Esophagus squamous epithelium (tissue), 5 donors: ENCODE results near the gene THSD7B. TPM values are rescaled to one million over a fixed set of nuclear protein-coding genes. Genes with fewer than 3 reads are reported as not detected.

Source experiments
- DNase-seq: peaks from one replicate; lab custom pipeline; 2025; lab: John Stamatoyannopoulos, UW
- H3K27ac ChIP-seq, 4 donors: fragments of 200-600 bp; sonication (generic); one replicate each; pipeline ENCODE4 v1.5.1; 2016 to 2019; ENCODE audit warnings: mild to moderate bottlenecking in 1 of 4
- H3K27me3 ChIP-seq, 4 donors: fragments of 200-600 bp; sonication (generic); 1 replicate in 3 of 4; 2 replicates in 1 of 4; pipeline versions ENCODE4 v1.5.1 to v1.6.0; 2017 to 2021; ENCODE audit warnings: antibody characterized with exemption in 1 of 4
- H3K36me3 ChIP-seq, 3 donors: fragments of 200-600 bp; sonication (generic); one replicate each; pipeline ENCODE4 v1.5.1; 2016 to 2019
- H3K4me1 ChIP-seq, 3 donors: fragments of 200-600 bp; sonication (generic); one replicate each; pipeline ENCODE4 v1.5.1; 2017 to 2019
- H3K4me3 ChIP-seq, 4 donors: fragments of 200-600 bp; sonication (generic); 1 replicate in 3 of 4; 2 replicates in 1 of 4; pipeline ENCODE4 v1.5.1; 2016 to 2019; ENCODE audit warnings: mild to moderate bottlenecking in 2 of 4, moderate library complexity in 1 of 4
- H3K9me3 ChIP-seq, 3 donors: fragments of 200-600 bp; sonication (generic); one replicate each; pipeline ENCODE4 v1.5.1; 2016 to 2019
- POLR2A ChIP-seq, 4 donors: fragments of 450-650 bp; IDR thresholded peaks; one replicate each; pipeline ENCODE4 v1.6.1; 2017; ENCODE audit warnings: antibody characterized with exemption in 4 of 4, mild to moderate bottlenecking in 4 of 4, moderate library complexity in 3 of 4
- WGBS, 2 donors: methylation state at CpG; one replicate each; pipeline ENCODE4 v1.1.5; 2018; 5-methylcytosine and 5-hydroxymethylcytosine counted together
- intact Hi-C: fragments of 100-400 bp; cut with DNase I; formaldehyde crosslinking; loops from one replicate; pipeline ENCODE4 v1.15.0; 2022
- total RNA-seq, 4 donors: library from RNA; depleted of rRNA; stranded (reverse); fragments of >200 nt; gene quantifications; one replicate each; pipeline ENCODE4 v1.1.0, GENCODE V29; 2016
- TF ChIP-seq, protein P1 (sequence below), 6 experiments: fragments of 450-650 bp in 4 of 6; fragments of 200-600 bp in 2 of 6; sonication (generic) in 2 of 6; IDR thresholded peaks; one replicate each; pipeline ENCODE4 v1.5.1; 2016 to 2019; ENCODE audit warnings: antibody characterized with exemption in 6 of 6, mild to moderate bottlenecking in 4 of 6, moderate library complexity in 4 of 6
- donor health status: DM: yes; HTN: yes; CAD: no.

THSD7B gene
- total RNA-seq, 4 donors from 2014 or later = 0.31 to 0.97 (median 0.72) TPM

DNA sequence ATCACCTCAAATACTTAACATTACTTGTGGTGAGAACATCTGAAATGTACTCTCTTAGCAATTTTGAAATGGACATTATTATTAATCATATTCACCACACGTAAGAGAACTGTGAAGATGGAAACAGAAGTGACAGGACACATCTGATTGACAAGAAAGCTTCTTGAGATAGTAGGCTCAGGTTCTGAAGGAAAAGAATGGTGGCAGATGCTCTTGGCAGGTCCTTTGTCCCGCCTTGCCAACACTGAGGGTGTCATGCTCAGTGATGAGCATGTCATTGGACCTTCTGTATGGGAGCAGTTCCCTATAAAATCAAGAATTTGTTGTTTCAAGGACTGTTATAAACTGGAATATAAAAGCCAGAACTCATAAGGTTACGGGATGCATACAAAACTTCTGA lies 428.1 kb downstream of the THSD7B start:
- Histone ChIP-seq H3K4me3 (no peak overlapping the region), H3K27me3 (no peaks in the 10 kb centered on the region), H3K4me1 (no peaks in the 10 kb centered on the region), H3K27ac (no peak overlapping the region), H3K9me3 (no peaks in the 10 kb centered on the region), H3K36me3 (no peaks in the 10 kb centered on the region)
- no peak for DNase-seq
- 81 to 88% methylated on average over 3 of the region's 3 CpGs for WGBS, 2 donors
- TF ChIP-seq POLR2A (IDR thresholded peaks at IDR 0.05) = no peak
- TF ChIP-seq, protein P1, sequence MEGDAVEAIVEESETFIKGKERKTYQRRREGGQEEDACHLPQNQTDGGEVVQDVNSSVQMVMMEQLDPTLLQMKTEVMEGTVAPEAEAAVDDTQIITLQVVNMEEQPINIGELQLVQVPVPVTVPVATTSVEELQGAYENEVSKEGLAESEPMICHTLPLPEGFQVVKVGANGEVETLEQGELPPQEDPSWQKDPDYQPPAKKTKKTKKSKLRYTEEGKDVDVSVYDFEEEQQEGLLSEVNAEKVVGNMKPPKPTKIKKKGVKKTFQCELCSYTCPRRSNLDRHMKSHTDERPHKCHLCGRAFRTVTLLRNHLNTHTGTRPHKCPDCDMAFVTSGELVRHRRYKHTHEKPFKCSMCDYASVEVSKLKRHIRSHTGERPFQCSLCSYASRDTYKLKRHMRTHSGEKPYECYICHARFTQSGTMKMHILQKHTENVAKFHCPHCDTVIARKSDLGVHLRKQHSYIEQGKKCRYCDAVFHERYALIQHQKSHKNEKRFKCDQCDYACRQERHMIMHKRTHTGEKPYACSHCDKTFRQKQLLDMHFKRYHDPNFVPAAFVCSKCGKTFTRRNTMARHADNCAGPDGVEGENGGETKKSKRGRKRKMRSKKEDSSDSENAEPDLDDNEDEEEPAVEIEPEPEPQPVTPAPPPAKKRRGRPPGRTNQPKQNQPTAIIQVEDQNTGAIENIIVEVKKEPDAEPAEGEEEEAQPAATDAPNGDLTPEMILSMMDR (IDR thresholded peaks at IDR 0.05) = no peak
- intact Hi-C loops = no loop called here

- H3K4me3 ChIP-seq = no peak overlapping the region
- 38 to 41% methylated on average over 1 of the region's 1 CpG for WGBS, 2 donors
Measured at GRCh38 chr2:137194111-137194510, 428.8 kb downstream of the THSD7B start.

DNA sequence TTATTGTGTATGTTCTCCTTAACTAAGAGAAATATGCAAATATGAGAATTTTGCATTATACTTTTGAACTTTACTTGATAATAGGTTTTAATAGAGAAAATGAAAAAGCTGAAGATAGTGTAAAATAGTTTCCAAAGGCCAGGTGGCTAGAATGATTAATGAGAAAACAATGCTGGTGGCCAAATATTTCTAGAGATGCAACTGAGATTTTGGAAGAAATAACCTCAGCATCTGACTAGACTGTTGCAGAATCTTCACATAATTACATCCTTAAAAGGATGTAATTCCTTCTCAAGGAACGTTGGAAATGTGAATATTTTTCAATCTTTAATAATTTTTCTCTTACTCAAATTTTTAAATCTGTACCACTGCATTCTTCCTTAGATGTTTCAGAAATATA lies 434.4 kb downstream of the THSD7B start:
- intact Hi-C loops = no loop called here
- Histone ChIP-seq H3K27me3 (no peaks in the 10 kb centered on the region), H3K4me1 (peaks cover 0 to 5% (median 0%) of the 10 kb centered on the region in 3 donors), H3K27ac (no peak overlapping the region), H3K9me3 (no peaks in the 10 kb centered on the region), H3K36me3 (no peaks in the 10 kb centered on the region), H3K4me3 (no peak overlapping the region)
- WGBS, 2 donors = 79 to 82% methylated on average over 1 of the region's 1 CpG
- TF ChIP-seq, protein P1 (IDR thresholded peaks at IDR 0.05) = no peak
- no peak for TF ChIP-seq POLR2A (IDR thresholded peaks at IDR 0.05)
- no peak for DNase-seq

More at GRCh38 chr2:137194111-137194510, 428.8 kb downstream of the THSD7B start:
- no peaks in the 10 kb centered on the region for H3K4me1 ChIP-seq
- no peak for TF ChIP-seq POLR2A (IDR thresholded peaks at IDR 0.05)
- TF ChIP-seq, protein P1 (IDR thresholded peaks at IDR 0.05) = no peak
- H3K27me3 ChIP-seq = no peaks in the 10 kb centered on the region
- H3K27ac ChIP-seq = no peak overlapping the region
- no peaks in the 10 kb centered on the region for H3K9me3 ChIP-seq
- intact Hi-C loops = no loop called here
- DNase-seq = no peak
- H3K36me3 ChIP-seq = no peaks in the 10 kb centered on the region

DNA sequence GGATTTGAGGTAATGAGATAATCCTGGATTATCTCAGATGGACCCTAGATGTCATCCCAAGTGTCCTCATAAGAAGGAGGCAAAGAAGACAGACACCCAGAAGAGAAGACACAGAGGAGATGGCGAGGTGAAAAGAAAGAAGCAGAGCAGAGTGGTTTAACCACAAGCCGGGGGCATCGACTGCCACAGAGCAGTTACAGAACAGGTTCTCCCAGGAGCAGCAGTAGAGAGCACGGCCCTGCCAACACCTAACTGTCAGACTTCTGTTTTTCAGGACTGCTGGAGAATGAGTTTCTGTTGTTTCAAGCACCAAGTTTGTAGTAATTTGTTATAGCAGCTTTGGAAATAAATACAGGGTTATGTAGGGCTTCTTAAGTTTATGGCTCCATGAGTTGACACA lies 437.0 kb downstream of the THSD7B start:
- intact Hi-C loops = no loop called here
- no peak for DNase-seq
- Histone ChIP-seq H3K27me3 (peaks cover 0 to 2% (median 0%) of the 10 kb centered on the region in 4 donors), H3K4me3 (no peak overlapping the region), H3K36me3 (no peaks in the 10 kb centered on the region), H3K9me3 (no peaks in the 10 kb centered on the region), H3K27ac (no peak overlapping the region), H3K4me1 (peaks cover 0 to 5% (median 0%) of the 10 kb centered on the region in 3 donors)
- TF ChIP-seq, protein P1 (IDR thresholded peaks at IDR 0.05) = no peak
- no peak for TF ChIP-seq POLR2A (IDR thresholded peaks at IDR 0.05)
- 26 to 31% methylated on average over 4 of the region's 4 CpGs for WGBS, 2 donors

DNA sequence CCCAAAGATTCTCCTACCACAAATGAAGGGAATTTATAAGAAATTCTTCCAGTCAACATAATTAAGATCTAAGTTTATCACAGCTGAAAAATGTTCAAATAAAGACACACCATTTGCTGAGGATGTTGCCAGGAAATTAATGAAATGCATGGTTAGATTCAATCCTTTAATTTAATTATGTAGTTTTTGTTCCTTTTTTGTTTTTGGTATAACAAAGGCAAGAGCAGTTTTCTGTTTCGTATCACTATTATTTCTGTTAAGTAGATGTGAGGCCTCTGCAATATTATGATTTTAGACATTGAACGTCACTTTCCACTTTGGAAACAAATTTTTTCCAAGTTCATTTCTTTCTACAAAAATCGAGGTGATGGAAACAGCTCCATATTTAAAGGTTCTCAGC lies 440.0 kb downstream of the THSD7B start:
- DNase-seq = no peak
- Histone ChIP-seq H3K4me1 (peaks cover 0 to 5% (median 0%) of the 10 kb centered on the region in 3 donors), H3K36me3 (no peaks in the 10 kb centered on the region), H3K9me3 (no peaks in the 10 kb centered on the region), H3K27ac (no peak overlapping the region), H3K27me3 (peaks cover 0 to 5% (median 0%) of the 10 kb centered on the region in 4 donors), H3K4me3 (no peak overlapping the region)
- TF ChIP-seq, protein P1 (IDR thresholded peaks at IDR 0.05) = no peak
- no peak for TF ChIP-seq POLR2A (IDR thresholded peaks at IDR 0.05)
- 76 to 77% methylated on average over 3 of the region's 3 CpGs for WGBS, 2 donors
- intact Hi-C loops = no loop called here
